ENCODE measurements around the gene NPHP4. TPM values are rescaled to one million over a fixed set of nuclear protein-coding genes. Genes with fewer than 3 reads are reported as not detected.

Gene NPHP4
- polyA plus RNA-seq, 2 of the 4 experiments (the other 2 are of a cell fraction) = 2.9 to 5.1 TPM

GRCh38 chr1:5820026-5820421 is 172.2 kb downstream of the NPHP4 start (continued):
- TF ChIP-seq CTCF (IDR thresholded peaks at IDR 0.05) = no peak
- TF ChIP-seq USF2 (IDR thresholded peaks at IDR 0.05) = no peak
- TF ChIP-seq HEYL (CRISPR knock-in tag; IDR thresholded peaks at IDR 0.05) = no peak
- no peak for TF ChIP-seq CBX2 (IDR thresholded peaks at IDR 0.05; ENCODE audit: borderline replicate concordance, low read depth)
- TF ChIP-seq RFX5 (IDR thresholded peaks at IDR 0.05) = no peak
- TF ChIP-seq E2F6 (IDR thresholded peaks at IDR 0.05; ENCODE audit: borderline replicate concordance, low read depth) = no peak

GRCh38 chr1:5819391-5820025 is 172.7 kb downstream of the NPHP4 start:
- H3K4me2 ChIP-seq = no peak overlapping the region
- TF ChIP-seq HOXB5 (CRISPR knock-in tag; IDR thresholded peaks at IDR 0.05) = no peak
- no peak for TF ChIP-seq ZFP36 (IDR thresholded peaks at IDR 0.05; ENCODE audit: borderline replicate concordance, partially characterized antibody)
- TF ChIP-seq RNF2 (IDR thresholded peaks at IDR 0.05; ENCODE audit: borderline replicate concordance, low read depth) = no peak
- no peak for TF ChIP-seq REST (IDR thresholded peaks at IDR 0.05)
- no peak for TF ChIP-seq HMGXB4 (CRISPR knock-in tag; IDR thresholded peaks at IDR 0.05; ENCODE audit: borderline replicate concordance)
- TF ChIP-seq HOXA7 (CRISPR knock-in tag; IDR thresholded peaks at IDR 0.05) = no peak
- TF ChIP-seq RFX5 (IDR thresholded peaks at IDR 0.05) = no peak
- TF ChIP-seq FOXS1 (CRISPR knock-in tag; IDR thresholded peaks at IDR 0.05) = no peak
- TF ChIP-seq ZSCAN20 (CRISPR knock-in tag; IDR thresholded peaks at IDR 0.05) = no peak
- no peak for TF ChIP-seq SMC3 (IDR thresholded peaks at IDR 0.05)
- no peak for TF ChIP-seq MAFK (IDR thresholded peaks at IDR 0.05; ENCODE audit: partially characterized antibody)
- TF ChIP-seq MAZ (IDR thresholded peaks at IDR 0.05; ENCODE audit: borderline replicate concordance, low read depth, low read length) = no peak
- no peak for TF ChIP-seq RCOR1 (IDR thresholded peaks at IDR 0.05; ENCODE audit: low read depth, low read length)
- TF ChIP-seq BCL3 (IDR thresholded peaks at IDR 0.05) = no peak
- TF ChIP-seq KDM1A (IDR thresholded peaks at IDR 0.05; ENCODE audit: low read depth) = no peak
- H3K4me3 ChIP-seq = no peak overlapping the region
- 31% methylated on average over 7 of the region's 9 CpGs for WGBS (ENCODE audit: missing lambda C conversion rate)
- no peak for ATAC-seq
- H3K4me1 ChIP-seq = no peaks in the 10 kb centered on the region
- ChIA-PET CTCF (no interaction called here), POLR2A (no interaction called here)
- no peaks in the 10 kb centered on the region for H3K9me3 ChIP-seq
- H3K27ac ChIP-seq = no peak overlapping the region
- DNase-seq (ENCODE audit: low read depth in 1 of 2, low spot score in 1 of 2) = no peak
- FAIRE-seq = no peak
